Thyroid gland (tissue), 4 donors: ENCODE data around the gene EIF1.

Source experiments
- POLR2A ChIP-seq, 2 donors: fragments of 450-650 bp; IDR thresholded peaks; one replicate each; pipeline ENCODE4 v1.6.1; 2017; ENCODE audit warnings: antibody characterized with exemption in 2 of 2, mild to moderate bottlenecking in 2 of 2, moderate library complexity in 1 of 2
- TF ChIP-seq, protein P1 (sequence below), 6 experiments: fragments of 200-600 bp in 3 of 6; fragments of 450-650 bp in 3 of 6; sonication (generic) in 3 of 6; IDR thresholded peaks; one replicate each; pipeline ENCODE4 v1.5.1; 2016 to 2019; ENCODE audit warnings: antibody characterized with exemption in 6 of 6, mild to moderate bottlenecking in 2 of 6, inconsistent platforms in 1 of 6, moderate library complexity in 1 of 6

DNA sequence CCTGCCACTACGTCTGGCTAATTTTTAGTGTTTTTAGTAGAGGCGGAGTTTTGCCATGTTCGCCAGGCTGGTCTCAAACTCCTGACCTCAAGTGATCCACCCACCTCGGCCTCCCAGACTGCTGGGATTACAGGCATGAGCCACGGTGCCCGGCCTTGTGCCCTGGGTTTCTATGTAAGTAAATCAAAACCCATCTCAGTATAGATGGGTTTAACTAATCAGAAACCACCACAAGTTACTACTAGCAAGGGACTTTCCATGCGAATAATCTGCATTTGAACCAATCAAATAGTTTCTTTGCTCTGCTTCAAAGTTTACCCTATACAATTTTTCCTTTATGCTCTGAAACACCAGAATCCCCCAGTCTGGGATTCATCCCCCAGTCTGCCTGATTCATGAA, 16.5 kb upstream of the EIF1 start:
- TF ChIP-seq, protein P1, sequence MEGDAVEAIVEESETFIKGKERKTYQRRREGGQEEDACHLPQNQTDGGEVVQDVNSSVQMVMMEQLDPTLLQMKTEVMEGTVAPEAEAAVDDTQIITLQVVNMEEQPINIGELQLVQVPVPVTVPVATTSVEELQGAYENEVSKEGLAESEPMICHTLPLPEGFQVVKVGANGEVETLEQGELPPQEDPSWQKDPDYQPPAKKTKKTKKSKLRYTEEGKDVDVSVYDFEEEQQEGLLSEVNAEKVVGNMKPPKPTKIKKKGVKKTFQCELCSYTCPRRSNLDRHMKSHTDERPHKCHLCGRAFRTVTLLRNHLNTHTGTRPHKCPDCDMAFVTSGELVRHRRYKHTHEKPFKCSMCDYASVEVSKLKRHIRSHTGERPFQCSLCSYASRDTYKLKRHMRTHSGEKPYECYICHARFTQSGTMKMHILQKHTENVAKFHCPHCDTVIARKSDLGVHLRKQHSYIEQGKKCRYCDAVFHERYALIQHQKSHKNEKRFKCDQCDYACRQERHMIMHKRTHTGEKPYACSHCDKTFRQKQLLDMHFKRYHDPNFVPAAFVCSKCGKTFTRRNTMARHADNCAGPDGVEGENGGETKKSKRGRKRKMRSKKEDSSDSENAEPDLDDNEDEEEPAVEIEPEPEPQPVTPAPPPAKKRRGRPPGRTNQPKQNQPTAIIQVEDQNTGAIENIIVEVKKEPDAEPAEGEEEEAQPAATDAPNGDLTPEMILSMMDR (IDR thresholded peaks at IDR 0.05): no peak
- TF ChIP-seq POLR2A (IDR thresholded peaks at IDR 0.05): no peak
